Left renal cortex interstitium (tissue), 4 donors: ENCODE measurements around the gene XRCC5. TPM values are rescaled to one million over a fixed set of nuclear protein-coding genes. Genes with fewer than 3 reads are reported as not detected.

Experiments used
- polyA plus RNA-seq, 4 donors: library from polyadenylated mRNA; unstranded; fragments of 120-200 nt; gene quantifications; one replicate each; pipeline ENCODE4 v1.2.1, GENCODE V29; 2013; ENCODE audit not compliant: insufficient read length in 4 of 4

Gene XRCC5
- polyA plus RNA-seq, 4 donors: 278 to 392 (median 325) TPM

Other genes with a start within 250 kb of the XRCC5 start
- gene MREG, start 95.8 kb upstream of the XRCC5 start, polyA plus RNA-seq: 10 to 100 TPM; 16.5 to 25.2 (median 18.0) TPM
- gene PECR, start 27.5 kb upstream of the XRCC5 start, polyA plus RNA-seq: 10 to 100 TPM; 36.3 to 48.8 (median 43.5) TPM
- gene TMEM169, start 27.4 kb upstream of the XRCC5 start, polyA plus RNA-seq: 10 to 100 TPM; 13.3 to 15.2 (median 14.7) TPM